Measurements from ENCODE around the gene ARHGAP4. TPM values are rescaled to one million over a fixed set of nuclear protein-coding genes. Genes with fewer than 3 reads are reported as not detected.

ARHGAP4 gene
- total and polyA plus RNA-seq, 7 donors, result 5.1 to 8.0 (median 6.8) TPM

DNA sequence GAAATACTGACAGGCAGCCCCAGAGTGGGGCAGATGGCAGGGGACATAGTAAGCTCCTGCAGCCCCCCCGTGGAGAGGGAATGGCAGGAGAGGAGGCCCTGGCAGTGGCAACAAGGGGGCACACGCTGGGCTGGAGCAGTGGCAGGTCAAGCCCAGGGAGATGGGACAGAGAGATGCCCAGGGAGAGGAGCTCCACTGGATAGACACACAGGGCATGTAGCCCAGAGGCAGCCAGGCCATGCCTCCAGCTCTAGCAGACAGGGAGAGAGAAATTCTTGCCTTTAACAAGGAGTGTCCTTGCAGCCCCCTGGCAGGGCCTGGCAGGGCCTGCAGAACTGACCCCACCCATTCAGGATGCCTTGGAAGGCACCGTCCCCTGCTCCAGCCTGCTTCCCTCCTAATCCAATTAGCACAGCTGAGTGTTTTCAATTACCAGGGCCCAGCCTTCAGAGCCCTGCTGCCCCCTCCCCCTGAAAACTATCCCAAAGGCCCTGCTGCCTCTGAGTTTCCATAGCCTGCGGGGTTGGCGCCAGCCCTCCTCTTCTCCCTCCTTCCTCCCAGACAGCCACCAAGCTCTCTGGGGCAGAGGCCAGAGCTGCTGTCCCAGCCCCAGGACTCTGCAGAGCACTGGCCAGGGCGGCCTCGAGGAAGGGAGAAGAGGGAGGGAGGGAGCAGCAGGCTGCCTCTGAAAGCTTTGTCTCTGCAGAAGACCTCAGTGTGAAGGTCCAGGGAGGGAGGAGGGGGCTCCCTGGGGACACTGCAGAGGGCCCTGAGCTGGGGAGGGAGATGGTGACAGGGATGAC lies 52.6 kb downstream of the ARHGAP4 start:
- 30 to 42% (median 37%) methylated on average over 5 to 7 of the region's 7 CpGs for WGBS, 3 donors

DNA sequence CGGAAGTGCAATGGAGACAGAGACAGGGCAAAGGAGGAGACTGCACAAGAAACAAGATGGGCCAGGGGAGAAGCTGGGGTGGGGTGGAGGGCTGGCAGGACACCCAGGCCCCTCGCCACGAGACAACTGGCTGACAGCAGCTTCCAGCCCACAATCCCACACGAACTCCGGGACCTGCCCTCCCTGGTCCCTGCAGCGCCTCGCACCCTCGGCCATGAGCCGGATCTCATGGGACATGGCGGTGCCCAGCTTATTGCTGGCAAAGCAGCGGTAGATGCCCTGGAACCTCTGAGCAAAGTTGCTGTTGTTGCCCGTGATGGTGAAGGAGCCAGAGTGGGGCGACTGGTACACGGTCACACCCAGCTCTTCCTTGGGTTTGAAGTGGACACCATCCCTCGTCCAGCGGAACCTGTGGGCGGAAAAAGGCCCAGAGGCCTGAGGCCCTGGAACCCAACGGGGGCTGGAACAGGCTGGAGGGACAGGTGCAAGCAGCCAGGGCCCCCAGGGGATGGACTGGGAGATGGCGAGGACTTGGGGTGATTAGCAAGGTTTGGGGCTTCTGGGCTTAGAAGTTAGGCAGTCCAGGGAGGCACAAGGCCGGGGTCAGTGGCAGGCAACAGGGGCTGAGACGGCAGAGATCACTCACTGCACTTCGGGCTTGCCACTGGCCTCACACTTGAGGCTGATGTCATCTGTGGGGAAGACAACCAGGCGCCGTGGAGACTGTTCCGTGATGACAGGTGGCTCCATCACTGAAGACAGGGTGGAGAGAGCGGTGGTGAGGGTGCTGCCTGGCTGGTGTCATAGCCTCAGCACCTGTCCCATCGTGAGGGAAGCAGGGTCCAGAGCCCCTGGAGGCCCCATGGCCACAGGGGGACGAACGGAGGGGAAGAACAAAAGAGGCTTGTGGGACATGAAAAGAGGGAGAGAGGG lies 53.9 kb downstream of the ARHGAP4 start:
- 68 to 72% (median 69%) methylated on average over 19 to 29 of the region's 29 CpGs for WGBS, 3 donors
- no peak for TF ChIP-seq CTCF (IDR thresholded peaks at IDR 0.05)
- intact Hi-C loops (cut with DNase I), result no loop called here
- Histone ChIP-seq H3K9me3 (no peaks in the 10 kb centered on the region), H3K4me3 (no peak overlapping the region), H3K36me3 (ENCODE audit: insufficient read depth in 1 of 2, low read depth in 1 of 2) (no peaks in the 10 kb centered on the region), H3K4me1 (no peaks in the 10 kb centered on the region), H3K27ac (no peak overlapping the region), H3K27me3 (ENCODE audit: insufficient read depth in 3 of 3, low read length in 2 of 3) (peaks cover 0 to 35% (median 0%) of the 10 kb centered on the region in 3 donors)
- no peak for ATAC-seq
- DNase-seq, result no peak

More for the DNA sequence above, 52.6 kb downstream of the ARHGAP4 start:
- no peaks in the 10 kb centered on the region for H3K9me3 ChIP-seq
- DNase-seq (no peak), ATAC-seq (no peak)
- no peak for TF ChIP-seq CTCF (IDR thresholded peaks at IDR 0.05)
- intact Hi-C loops (cut with DNase I), result no loop called here
- H3K4me1 ChIP-seq, result no peaks in the 10 kb centered on the region
- no peaks in the 10 kb centered on the region for H3K36me3 ChIP-seq (ENCODE audit: insufficient read depth in 1 of 2, low read depth in 1 of 2)
- peaks cover 0 to 47% (median 0%) of the 10 kb centered on the region in 3 donors for H3K27me3 ChIP-seq (ENCODE audit: insufficient read depth in 3 of 3, low read length in 2 of 3)
- H3K27ac ChIP-seq, result no peak overlapping the region
- H3K4me3 ChIP-seq, result no peak overlapping the region

GRCh38 chrX:153871451-153871850 lies 54.6 kb downstream of the ARHGAP4 start:
- no peak overlapping the region for H3K4me3 ChIP-seq
- no peaks in the 10 kb centered on the region for H3K4me1 ChIP-seq
- TF ChIP-seq CTCF (IDR thresholded peaks at IDR 0.05), result no peak
- H3K27ac ChIP-seq, result no peak overlapping the region
- ATAC-seq (no peak), DNase-seq (no peak)
- H3K27me3 ChIP-seq (ENCODE audit: insufficient read depth in 3 of 3, low read length in 2 of 3), result peaks cover 0 to 28% (median 0%) of the 10 kb centered on the region in 3 donors
- no peaks in the 10 kb centered on the region for H3K9me3 ChIP-seq
- intact Hi-C loops (cut with DNase I), result no loop called here
- H3K36me3 ChIP-seq (ENCODE audit: insufficient read depth in 1 of 2, low read depth in 1 of 2), result no peaks in the 10 kb centered on the region
- WGBS, 3 donors, result 21 to 40% (median 33%) methylated on average over 6 of the region's 6 CpGs

DNA sequence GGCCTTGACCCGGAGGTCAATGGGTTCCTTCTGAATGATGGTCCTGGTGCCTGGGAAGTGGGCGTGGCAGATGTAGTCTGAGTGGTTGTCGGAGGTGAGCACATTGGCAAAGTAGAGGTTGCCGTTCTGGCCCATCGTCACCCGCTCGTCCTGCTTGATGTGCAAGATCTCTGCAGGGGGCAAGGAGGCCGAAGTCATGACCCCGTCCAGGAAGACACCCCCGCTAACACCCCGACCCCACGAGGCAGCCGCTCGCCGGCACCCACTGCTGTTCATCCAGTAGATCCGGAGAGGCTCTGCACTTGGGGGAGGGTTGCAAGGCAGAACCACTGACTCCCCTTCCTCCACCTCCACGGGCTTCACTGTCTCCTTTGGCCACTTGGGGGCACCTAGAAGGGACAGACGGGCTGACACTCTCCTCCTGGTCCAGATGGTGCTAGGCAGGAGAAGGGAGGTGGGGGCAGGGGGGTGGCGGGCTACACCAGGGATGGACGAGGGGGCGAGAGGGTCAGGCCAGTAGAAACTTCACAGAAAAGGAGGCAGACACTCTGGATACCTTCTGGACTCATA lies 55.2 kb downstream of the ARHGAP4 start:
- Histone ChIP-seq H3K9me3 (no peaks in the 10 kb centered on the region), H3K27ac (no peak overlapping the region), H3K4me3 (no peak overlapping the region), H3K27me3 (ENCODE audit: insufficient read depth in 3 of 3, low read length in 2 of 3) (peaks cover 0 to 22% (median 0%) of the 10 kb centered on the region in 3 donors), H3K36me3 (ENCODE audit: insufficient read depth in 1 of 2, low read depth in 1 of 2) (no peaks in the 10 kb centered on the region), H3K4me1 (no peaks in the 10 kb centered on the region)
- 50 to 61% (median 51%) methylated on average over 9 to 21 of the region's 21 CpGs for WGBS, 3 donors
- no peak for ATAC-seq
- DNase-seq, result no peak
- TF ChIP-seq CTCF (IDR thresholded peaks at IDR 0.05), result no peak
- intact Hi-C loops (cut with DNase I), result no loop called here
